Nephron (organoid): Measurements from ENCODE around the gene TRIM17.

ENCODE experiments used
- H3K27ac Mint-ChIP-seq, 3 experiments: 2 replicates each; pipeline ENCODE4 v1.8.0; 2020; ENCODE audit warnings: mixed read lengths in 3 of 3, mild to moderate bottlenecking in 2 of 3, moderate library complexity in 1 of 3
- H3K27me3 Mint-ChIP-seq: 2 replicates; pipeline ENCODE4 v1.8.0; 2021; ENCODE audit warnings: low read depth, mild to moderate bottlenecking, moderate library complexity, mixed read lengths
- H3K36me3 Mint-ChIP-seq: 2 replicates; pipeline ENCODE4 v1.8.0; 2020; ENCODE audit warnings: low read depth, mixed read lengths
- H3K4me1 Mint-ChIP-seq: 2 replicates; pipeline ENCODE4 v1.8.0; 2020; ENCODE audit warnings: mixed read lengths
- H3K4me3 Mint-ChIP-seq, 3 experiments: 2 replicates each; pipeline ENCODE4 v1.8.0; 2020; ENCODE audit warnings: mild to moderate bottlenecking in 3 of 3, mixed read lengths in 3 of 3, moderate library complexity in 2 of 3
- H3K9me3 Mint-ChIP-seq: 2 replicates; pipeline ENCODE4 v1.8.0; 2020; ENCODE audit warnings: mixed read lengths
- CTCF ChIP-seq, 3 experiments: fragments of 200-600 bp; sonication (generic); IDR thresholded peaks; one replicate each; pipeline ENCODE4 v1.5.0; 2021; ENCODE audit warnings: antibody characterized with exemption in 3 of 3; ENCODE audit not compliant: unreplicated experiment in 3 of 3

TRIM17 gene

GRCh38 chr1:228360533-228361313, 55.9 kb downstream of the TRIM17 start:
- Mint-ChIP-seq H3K9me3 (no peaks in the 10 kb centered on the region), H3K4me1 (no peaks in the 10 kb centered on the region), H3K36me3 (peaks cover 3% of the 10 kb centered on the region), H3K27me3 (no peaks in the 10 kb centered on the region), H3K27ac (no peak overlapping the region), H3K4me3 (no peak overlapping the region)
- TF ChIP-seq CTCF (IDR thresholded peaks at IDR 0.05; ENCODE audit: unreplicated experiment in 3 of 3) = no peak

GRCh38 chr1:228359613-228360532, 56.8 kb downstream of the TRIM17 start:
- Mint-ChIP-seq H3K4me3 (no peak overlapping the region), H3K27me3 (no peaks in the 10 kb centered on the region), H3K9me3 (no peaks in the 10 kb centered on the region), H3K4me1 (no peaks in the 10 kb centered on the region), H3K36me3 (peaks cover 3% of the 10 kb centered on the region), H3K27ac (no peak overlapping the region)
- no peak for TF ChIP-seq CTCF (IDR thresholded peaks at IDR 0.05; ENCODE audit: unreplicated experiment in 3 of 3)

DNA sequence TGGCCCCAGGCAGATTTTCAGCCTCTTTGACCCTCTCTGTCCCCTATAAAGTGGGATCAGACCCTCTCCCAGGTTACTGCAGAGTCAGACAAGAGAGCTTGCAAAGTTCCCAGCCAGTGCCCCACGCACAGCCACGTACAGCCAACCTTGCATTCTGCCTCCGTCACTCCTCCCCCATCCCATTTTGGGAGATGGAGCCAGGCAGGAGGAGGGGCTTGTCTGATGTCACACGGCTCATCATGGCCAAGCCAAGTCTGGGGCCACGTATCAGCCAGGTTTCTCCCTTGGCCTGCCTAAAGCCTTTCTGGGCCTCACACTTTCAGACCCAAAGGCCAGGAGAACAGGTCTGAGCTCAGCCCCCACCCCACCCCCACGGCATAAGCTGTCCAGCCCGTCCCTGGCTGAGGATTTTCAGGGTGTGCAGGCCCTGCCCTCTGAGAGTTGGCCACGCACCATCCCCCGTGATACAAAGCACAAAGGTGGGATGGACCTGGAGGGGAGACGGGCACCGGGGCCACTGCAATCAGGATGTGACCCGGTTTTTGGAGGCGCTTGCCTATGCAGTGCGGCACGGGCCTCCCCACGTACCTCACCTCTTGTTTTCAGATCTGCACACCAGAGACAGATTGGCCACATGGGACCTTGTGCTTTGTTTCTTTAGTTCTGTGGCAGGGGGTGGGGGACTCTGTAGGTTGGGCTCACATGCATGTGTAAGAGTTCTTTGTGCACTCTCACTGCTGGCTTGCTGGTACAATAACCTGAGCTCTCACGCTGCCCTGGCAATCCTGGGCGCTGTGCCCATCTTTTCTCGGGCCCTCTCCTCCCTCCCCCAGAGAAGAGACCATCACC, 57.7 kb downstream of the TRIM17 start:
- no peaks in the 10 kb centered on the region for H3K4me1 Mint-ChIP-seq
- peaks cover 3% of the 10 kb centered on the region for H3K36me3 Mint-ChIP-seq
- no peak overlapping the region for H3K4me3 Mint-ChIP-seq
- TF ChIP-seq CTCF (IDR thresholded peaks at IDR 0.05; ENCODE audit: unreplicated experiment in 3 of 3) = no peak
- H3K27me3 Mint-ChIP-seq = no peaks in the 10 kb centered on the region
- no peak overlapping the region for H3K27ac Mint-ChIP-seq
- no peaks in the 10 kb centered on the region for H3K9me3 Mint-ChIP-seq

- H3K4me1 Mint-ChIP-seq = no peaks in the 10 kb centered on the region
- H3K4me3 Mint-ChIP-seq = no peak overlapping the region
- peaks cover 3% of the 10 kb centered on the region for H3K36me3 Mint-ChIP-seq
- no peak for TF ChIP-seq CTCF (IDR thresholded peaks at IDR 0.05; ENCODE audit: unreplicated experiment in 3 of 3)
- no peaks in the 10 kb centered on the region for H3K27me3 Mint-ChIP-seq
- no peaks in the 10 kb centered on the region for H3K9me3 Mint-ChIP-seq
- no peak overlapping the region for H3K27ac Mint-ChIP-seq
These were observed 58.5 kb downstream of the TRIM17 start for GRCh38 chr1:228358039-228358763.
